ENCODE results near the gene BTBD9. TPM values are rescaled to one million over a fixed set of nuclear protein-coding genes. Genes with fewer than 3 reads are reported as not detected.
A peak's percentile ranks its signal among the peaks of the same experiment; 100 is the strongest.
"Not testable (repeated sequence)": the region's sequence is repeated elsewhere in the genome, so short reads cannot be mapped to it uniquely, and the experiment has no call there.

The BTBD9 gene
- total RNA-seq, 1 experiment from 2014 or later = 9.5 TPM

GRCh38 chr6:38142178-38142902, 497.4 kb downstream of the BTBD9 start:
- in situ Hi-C loops (cut with HindIII; ENCODE audit: low sequenced_read_pairs) = no loop called here
- no peak for DNase-seq (ENCODE audit: low spot score)

DNA sequence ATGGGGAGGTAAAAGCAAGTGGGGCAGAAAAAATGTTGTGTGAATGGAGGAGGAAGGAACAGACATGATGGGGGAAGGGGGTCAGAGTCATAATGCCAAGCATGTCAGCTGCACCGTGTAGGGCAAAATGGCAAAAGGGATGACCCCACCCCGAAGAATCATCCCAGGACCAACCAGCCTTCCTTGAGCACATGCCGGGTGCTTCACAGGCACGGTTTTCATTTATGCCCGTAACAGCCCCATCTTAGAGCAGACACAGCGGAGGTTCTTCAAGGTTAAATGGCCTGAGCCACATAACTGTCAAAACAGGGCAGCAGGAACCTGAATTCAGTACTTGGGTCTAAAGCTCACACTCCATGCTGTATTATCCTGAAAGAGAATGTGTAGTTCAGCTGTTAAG, 498.0 kb downstream of the BTBD9 start:
- in situ Hi-C loops (cut with HindIII; ENCODE audit: low sequenced_read_pairs) = no loop called here

DNA sequence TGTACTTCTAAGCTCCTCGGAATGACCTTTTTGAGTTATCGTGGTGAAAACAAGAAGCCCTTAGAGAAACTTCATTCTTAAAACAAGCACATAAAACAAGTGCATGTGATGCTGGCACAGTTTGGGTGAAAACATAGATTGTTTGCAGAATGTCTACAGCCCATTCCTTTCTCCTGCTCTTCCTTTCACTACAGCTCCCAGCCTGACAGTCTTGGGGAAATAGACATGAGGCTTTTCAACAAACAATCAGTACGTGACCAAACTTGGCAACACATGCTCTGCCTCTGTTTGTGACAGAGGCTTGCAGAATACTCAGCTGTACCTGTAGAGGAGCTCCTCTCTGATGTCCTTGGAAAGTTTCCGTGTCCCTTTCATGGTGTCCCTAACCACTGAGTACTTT, 498.6 kb downstream of the BTBD9 start:
- in situ Hi-C loops (cut with HindIII; ENCODE audit: low sequenced_read_pairs) = no loop called here
- no peak for DNase-seq (ENCODE audit: low spot score)

More for the DNA sequence above, 498.0 kb downstream of the BTBD9 start:
- no peak for DNase-seq (ENCODE audit: low spot score)

DNA sequence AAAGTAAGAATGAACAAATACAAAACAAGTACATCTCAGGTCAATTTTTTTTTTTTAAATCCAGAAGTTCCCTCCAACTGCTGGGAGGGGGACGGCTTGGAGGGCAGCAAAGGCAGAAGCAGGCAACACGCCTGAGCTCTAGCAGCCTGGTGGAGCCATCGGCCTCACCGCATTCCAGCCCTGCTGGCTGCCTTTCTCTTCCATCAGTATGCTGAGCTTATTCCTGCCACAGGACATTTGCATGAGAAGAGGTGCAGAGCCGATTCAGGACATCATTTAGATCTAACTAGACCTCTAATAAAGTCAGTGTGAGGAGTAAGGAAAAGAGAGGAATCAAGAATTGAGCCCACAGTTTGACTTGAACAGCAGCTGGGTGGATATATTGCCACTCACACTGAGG, 501.4 kb downstream of the BTBD9 start:
- in situ Hi-C loops (cut with HindIII; ENCODE audit: low sequenced_read_pairs) = no loop called here
- DNase-seq (ENCODE audit: low spot score) = no peak

- in situ Hi-C loops (cut with HindIII; ENCODE audit: low sequenced_read_pairs) = no loop called here
- no peak for DNase-seq (ENCODE audit: low spot score)
These were observed 502.0 kb downstream of the BTBD9 start for GRCh38 chr6:38137608-38138265.

GRCh38 chr6:38136547-38136946, 503.2 kb downstream of the BTBD9 start:
- in situ Hi-C loops (cut with HindIII; ENCODE audit: low sequenced_read_pairs) = no loop called here
- DNase-seq (ENCODE audit: low spot score) = peak; percentile 18

GRCh38 chr6:38134704-38135088, 505.0 kb downstream of the BTBD9 start:
- in situ Hi-C loops (cut with HindIII; ENCODE audit: low sequenced_read_pairs) = no loop called here
- DNase-seq (ENCODE audit: low spot score) = no peak

- DNase-seq (ENCODE audit: low spot score) = no peak
- in situ Hi-C loops (cut with HindIII; ENCODE audit: low sequenced_read_pairs) = no loop called here
These were observed 505.6 kb downstream of the BTBD9 start for GRCh38 chr6:38133932-38134703.

DNA sequence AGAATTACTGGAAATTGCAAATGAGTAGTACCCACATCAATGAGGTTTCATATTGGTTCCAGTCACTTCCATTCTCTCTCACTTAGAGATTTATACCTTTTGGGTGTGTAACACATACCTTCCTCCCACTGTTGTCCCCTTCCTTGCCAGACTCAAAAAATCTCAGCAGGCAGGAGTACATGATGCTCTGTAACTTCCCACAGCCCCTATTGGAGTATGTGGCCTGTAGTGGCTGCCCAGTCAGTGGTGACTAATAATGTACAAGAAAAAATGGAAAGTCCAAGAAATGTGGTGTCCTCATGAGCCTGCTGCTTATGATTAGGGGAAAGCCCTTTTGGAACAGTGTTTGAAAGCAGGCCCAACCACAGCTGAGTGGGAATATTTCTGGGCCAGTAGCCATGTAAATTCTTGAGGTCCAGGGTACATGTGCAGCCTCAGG, 508.2 kb downstream of the BTBD9 start:
- in situ Hi-C loops (cut with HindIII; ENCODE audit: low sequenced_read_pairs) = no loop called here
- DNase-seq (ENCODE audit: low spot score) = peak; percentile 22

- no peak for DNase-seq (ENCODE audit: low spot score)
- in situ Hi-C loops (cut with HindIII; ENCODE audit: low sequenced_read_pairs) = no loop called here
These were observed 512.4 kb downstream of the BTBD9 start for GRCh38 chr6:38127284-38127683.

DNA sequence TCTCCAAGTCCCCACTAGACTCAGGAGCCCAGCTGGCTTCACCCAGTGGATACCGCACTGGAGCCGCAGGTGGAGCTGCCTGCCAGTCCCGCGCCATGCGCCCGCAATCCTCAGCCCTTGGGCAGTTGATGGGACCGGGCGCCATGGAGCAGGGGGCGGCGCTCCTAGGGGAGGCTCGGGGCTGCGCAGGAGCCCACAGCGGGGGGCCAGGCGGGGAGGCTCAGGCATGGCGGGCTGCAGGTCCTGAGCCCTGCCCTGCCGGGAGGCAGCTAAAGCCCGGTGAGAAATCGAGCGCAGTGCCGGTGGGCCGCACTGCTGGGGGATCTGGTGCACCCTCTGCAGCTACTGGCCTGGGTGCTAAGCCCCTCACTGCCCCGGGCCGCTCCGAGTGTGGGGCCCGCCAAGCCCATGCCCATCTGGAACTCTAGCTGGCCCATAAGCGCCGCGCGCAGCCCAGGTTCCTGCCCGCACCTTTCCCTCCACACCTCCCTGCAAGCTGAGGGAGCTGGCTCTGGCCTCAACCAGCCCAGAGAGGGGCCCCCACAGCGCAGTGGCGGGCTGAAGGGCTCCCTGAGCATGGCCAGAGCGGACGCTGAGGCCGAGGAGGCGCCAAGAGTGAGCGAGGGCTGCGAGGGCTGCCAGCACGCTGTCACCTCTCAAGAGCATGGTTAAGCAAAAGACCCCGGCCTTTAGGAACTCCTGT, 515.4 kb downstream of the BTBD9 start:
- DNase-seq (ENCODE audit: low spot score); in situ Hi-C loops (cut with HindIII; ENCODE audit: low sequenced_read_pairs): not testable (repeated sequence)

DNA sequence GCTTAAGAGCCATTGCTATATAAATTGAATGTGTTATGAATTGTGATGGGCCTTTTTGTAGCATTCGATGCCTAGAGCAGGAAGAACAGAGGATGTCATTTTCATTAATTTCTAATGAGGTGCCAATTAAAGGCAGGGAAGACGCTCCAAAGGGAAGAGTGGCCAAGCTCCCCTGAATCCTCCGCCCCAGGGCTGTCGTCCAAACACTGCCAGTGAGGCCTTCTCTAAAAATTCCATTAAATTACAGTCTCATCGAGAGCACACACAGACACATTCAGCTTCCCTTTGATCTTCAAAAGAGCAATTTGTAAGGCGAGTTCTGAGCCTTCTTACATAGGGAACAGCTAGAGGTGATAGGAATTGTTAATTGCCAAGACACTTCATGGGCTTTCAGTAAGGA, 520.2 kb downstream of the BTBD9 start:
- DNase-seq (ENCODE audit: low spot score) = peak; percentile 45
- in situ Hi-C loops (cut with HindIII; ENCODE audit: low sequenced_read_pairs) = no loop called here

DNA sequence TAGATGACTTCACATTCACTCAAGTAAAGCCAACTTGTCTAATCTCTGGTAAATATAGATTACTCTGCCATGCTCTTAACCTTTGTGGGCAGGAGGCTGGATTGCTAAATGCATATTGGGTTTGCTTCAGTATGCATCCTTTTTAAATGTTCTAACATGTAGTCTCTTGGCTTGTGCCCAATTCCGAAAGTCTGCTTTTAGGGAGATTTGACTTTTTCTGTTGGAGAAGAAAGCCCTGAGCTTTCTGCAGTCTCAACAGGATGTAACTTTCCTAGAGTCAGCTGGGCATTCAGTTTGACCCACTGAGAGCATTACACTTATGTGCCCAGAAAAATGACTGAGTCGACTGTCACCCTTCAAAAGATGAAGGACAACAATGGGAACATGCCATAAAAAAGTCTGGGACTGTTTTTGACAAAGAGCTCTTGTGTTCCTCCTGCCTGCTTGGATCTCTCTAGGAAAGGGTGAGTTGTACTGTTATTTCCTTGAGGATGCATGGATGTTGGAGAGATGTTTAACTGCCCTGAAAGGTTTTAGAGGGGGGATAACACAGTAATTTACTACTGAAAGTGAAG, 520.9 kb downstream of the BTBD9 start:
- in situ Hi-C loops (cut with HindIII; ENCODE audit: low sequenced_read_pairs) = no loop called here
- peak; percentile 17 for DNase-seq (ENCODE audit: low spot score)

Other genes with a start within 250 kb of the BTBD9 start
- 374 and 476 TPM in 2 replicates for gene GLO1, start 63.2 kb upstream of the BTBD9 start, total RNA-seq (2014; rRNA removed; shearing (Covaris generic))
- gene DNAH8, start 75.4 kb upstream of the BTBD9 start, total RNA-seq (2014; rRNA removed; shearing (Covaris generic)) = not detected in 2 replicates